ENCODE results near the gene PIGL.

DNA sequence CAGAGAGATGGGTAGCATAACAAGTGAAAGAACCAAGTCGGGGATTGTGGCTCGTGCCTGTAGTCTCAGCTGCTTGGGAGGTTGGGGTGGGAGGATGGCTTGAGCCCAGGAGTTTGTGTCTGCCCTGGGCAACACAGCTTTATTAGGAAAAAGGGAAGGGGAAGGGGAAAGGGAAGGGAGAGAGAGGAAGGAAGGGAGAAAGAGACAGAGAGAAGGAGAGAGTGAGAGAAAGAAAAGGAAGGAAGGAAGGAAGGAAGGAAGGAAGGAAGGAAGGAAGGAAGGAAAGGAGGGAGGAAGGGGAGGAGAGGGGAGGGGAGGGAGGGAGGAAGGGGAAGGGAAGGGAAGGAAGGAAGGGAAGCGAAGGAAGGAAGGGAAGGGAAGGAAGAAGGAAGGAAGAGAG, 103.0 kb downstream of the PIGL start:
- TF ChIP-seq EZH2 (IDR thresholded peaks at IDR 0.05; ENCODE audit: low read depth) = no peak
- TF ChIP-seq, protein P1, sequence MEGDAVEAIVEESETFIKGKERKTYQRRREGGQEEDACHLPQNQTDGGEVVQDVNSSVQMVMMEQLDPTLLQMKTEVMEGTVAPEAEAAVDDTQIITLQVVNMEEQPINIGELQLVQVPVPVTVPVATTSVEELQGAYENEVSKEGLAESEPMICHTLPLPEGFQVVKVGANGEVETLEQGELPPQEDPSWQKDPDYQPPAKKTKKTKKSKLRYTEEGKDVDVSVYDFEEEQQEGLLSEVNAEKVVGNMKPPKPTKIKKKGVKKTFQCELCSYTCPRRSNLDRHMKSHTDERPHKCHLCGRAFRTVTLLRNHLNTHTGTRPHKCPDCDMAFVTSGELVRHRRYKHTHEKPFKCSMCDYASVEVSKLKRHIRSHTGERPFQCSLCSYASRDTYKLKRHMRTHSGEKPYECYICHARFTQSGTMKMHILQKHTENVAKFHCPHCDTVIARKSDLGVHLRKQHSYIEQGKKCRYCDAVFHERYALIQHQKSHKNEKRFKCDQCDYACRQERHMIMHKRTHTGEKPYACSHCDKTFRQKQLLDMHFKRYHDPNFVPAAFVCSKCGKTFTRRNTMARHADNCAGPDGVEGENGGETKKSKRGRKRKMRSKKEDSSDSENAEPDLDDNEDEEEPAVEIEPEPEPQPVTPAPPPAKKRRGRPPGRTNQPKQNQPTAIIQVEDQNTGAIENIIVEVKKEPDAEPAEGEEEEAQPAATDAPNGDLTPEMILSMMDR (conservative IDR thresholded peaks at IDR 0.05) = no peak

All from PC-9 (cell line).